HG03342 (cell line): ENCODE data around the gene BRWD1.

Experiments
- ATAC-seq: cut with Tn5 transposase; IDR thresholded peaks from one replicate; pipeline ENCODE4 v1.9.1; 2021; ENCODE audit warnings: mild to moderate bottlenecking, moderate library complexity; ENCODE audit not compliant: unreplicated experiment

Gene BRWD1

GRCh38 chr21:39208624-39209333 lies 104.7 kb downstream of the BRWD1 start:
- no peak for ATAC-seq

GRCh38 chr21:39204134-39204533 lies 109.3 kb downstream of the BRWD1 start:
- ATAC-seq: no peak

- no peak for ATAC-seq
These were observed 114.6 kb downstream of the BRWD1 start for GRCh38 chr21:39198800-39199199.

GRCh38 chr21:39197448-39198233 lies 115.8 kb downstream of the BRWD1 start:
- ATAC-seq: no peak

- ATAC-seq: no peak
These were observed 116.6 kb downstream of the BRWD1 start for GRCh38 chr21:39196838-39197237.

- ATAC-seq: no peak
These were observed 117.1 kb downstream of the BRWD1 start for GRCh38 chr21:39196310-39196709.

- ATAC-seq: no peak
These were observed 120.1 kb downstream of the BRWD1 start for GRCh38 chr21:39193380-39193779.

GRCh38 chr21:39189857-39190604 lies 123.4 kb downstream of the BRWD1 start:
- no peak for ATAC-seq

GRCh38 chr21:39188521-39189139 lies 124.8 kb downstream of the BRWD1 start:
- no peak for ATAC-seq

- ATAC-seq: no peak
These were observed 126.3 kb downstream of the BRWD1 start for GRCh38 chr21:39187141-39187540.

- ATAC-seq: no peak
These were observed 126.8 kb downstream of the BRWD1 start for GRCh38 chr21:39186676-39187075.

GRCh38 chr21:39185157-39185556 lies 128.3 kb downstream of the BRWD1 start:
- ATAC-seq: no peak

GRCh38 chr21:39184050-39184980 lies 129.1 kb downstream of the BRWD1 start:
- ATAC-seq: no peak

GRCh38 chr21:39183272-39184049 lies 130.0 kb downstream of the BRWD1 start, which contains the start of gene PSMG1:
Gene PSMG1, minus strand, starts transcription at chr21:39183451. Its CDS starts 66 bp downstream, at chr21:39183385.
- ATAC-seq: peak; percentile 87

GRCh38 chr21:39182484-39183271 lies 130.8 kb downstream of the BRWD1 start:
- ATAC-seq: peak; percentile 36

GRCh38 chr21:39182016-39182415 lies 131.4 kb downstream of the BRWD1 start:
- no peak for ATAC-seq

GRCh38 chr21:39181205-39181818 lies 132.1 kb downstream of the BRWD1 start:
- no peak for ATAC-seq

GRCh38 chr21:39180429-39181019 lies 132.9 kb downstream of the BRWD1 start:
- no peak for ATAC-seq
